Mesenchymal stem cell (in vitro differentiated cells and primary cell): ENCODE data around the gene TEDC2. TPM values are rescaled to one million over a fixed set of nuclear protein-coding genes. Genes with fewer than 3 reads are reported as not detected.
A peak's percentile ranks its signal among the peaks of the same experiment; 100 is the strongest.

Experiments
- DNase-seq: peaks from one replicate; pipeline ENCODE4 v3.0.0-alpha.2; 2013
- H2AFZ ChIP-seq: one replicate; pipeline ENCODE4 v1.6.1; 2013; ENCODE audit warnings: low read depth, mild to moderate bottlenecking, control low read depth, inconsistent platforms, low read length, moderate library complexity
- H2AK5ac ChIP-seq: 2 replicates; pipeline ENCODE4 v1.6.1; 2013; ENCODE audit warnings: low read length, moderate library complexity, mild to moderate bottlenecking, inconsistent platforms; ENCODE audit not compliant: severe bottlenecking
- H2BK120ac ChIP-seq: one replicate; pipeline ENCODE4 v1.6.1; 2013; ENCODE audit warnings: low read depth, mild to moderate bottlenecking, inconsistent platforms, low read length, moderate library complexity
- H2BK12ac ChIP-seq, 2 experiments: one replicate each; pipeline ENCODE4 v1.6.1; 2013; ENCODE audit warnings: inconsistent platforms in 2 of 2, low read length in 2 of 2, mild to moderate bottlenecking in 2 of 2, moderate library complexity in 2 of 2, control low read depth in 1 of 2
- H2BK15ac ChIP-seq: one replicate; pipeline ENCODE4 v1.6.1; 2013; ENCODE audit warnings: mild to moderate bottlenecking, low read depth, inconsistent platforms; ENCODE audit not compliant: poor library complexity, severe bottlenecking
- H2BK5ac ChIP-seq: 2 replicates; pipeline ENCODE4 v1.6.1; 2013; ENCODE audit warnings: low read depth, mild to moderate bottlenecking, low read length, control low read depth, inconsistent platforms; ENCODE audit not compliant: poor library complexity, severe bottlenecking
- H3K14ac ChIP-seq, 2 experiments: one replicate each; pipeline ENCODE4 v1.6.1; 2013; ENCODE audit warnings: inconsistent platforms in 2 of 2, low read length in 2 of 2, control low read depth in 1 of 2, mild to moderate bottlenecking in 1 of 2, moderate library complexity in 1 of 2
- H3K18ac ChIP-seq, 2 experiments: one replicate each; pipeline ENCODE4 v1.6.1; 2013; ENCODE audit warnings: inconsistent platforms in 2 of 2, low read length in 2 of 2, control low read depth in 1 of 2, low read depth in 1 of 2, mild to moderate bottlenecking in 1 of 2
- H3K23ac ChIP-seq, 2 experiments: one replicate each; pipeline ENCODE4 v1.6.1; 2013; ENCODE audit warnings: inconsistent platforms in 2 of 2, low read length in 2 of 2, mild to moderate bottlenecking in 2 of 2, moderate library complexity in 2 of 2, control low read depth in 1 of 2
- H3K27ac ChIP-seq: 2 replicates; pipeline ENCODE4 v1.5.1; 2013; ENCODE audit warnings: mild to moderate bottlenecking, moderate library complexity, low read length, control low read depth, inconsistent platforms; ENCODE audit not compliant: poor library complexity, severe bottlenecking
- H3K27me3 ChIP-seq, 2 experiments: 2 replicates each; pipeline versions ENCODE4 v1.6.1 to v1.7.0; 2013; ENCODE audit warnings: low read length in 2 of 2, mild to moderate bottlenecking in 2 of 2, moderate library complexity in 2 of 2, control low read depth in 1 of 2, inconsistent platforms in 1 of 2; ENCODE audit not compliant: control insufficient read depth in 1 of 2, insufficient read depth in 1 of 2
- H3K36me3 ChIP-seq, 2 experiments: 2 replicates each; pipeline versions ENCODE4 v1.6.1 to v1.7.0; 2013; ENCODE audit warnings: low read length in 2 of 2, control low read depth in 1 of 2, inconsistent platforms in 1 of 2, low read depth in 1 of 2, mild to moderate bottlenecking in 1 of 2; ENCODE audit not compliant: insufficient read depth in 2 of 2, control insufficient read depth in 1 of 2
- H3K4ac ChIP-seq, 2 experiments: one replicate each; pipeline ENCODE4 v1.6.1; 2013; ENCODE audit warnings: inconsistent platforms in 2 of 2, low read length in 2 of 2, mild to moderate bottlenecking in 2 of 2, moderate library complexity in 2 of 2, control low read depth in 1 of 2, low read depth in 1 of 2
- H3K4me1 ChIP-seq: 2 replicates; pipeline ENCODE4 v1.6.1; 2013; ENCODE audit warnings: low read depth, low read length, control low read depth; ENCODE audit not compliant: control insufficient read depth, insufficient read depth
- H3K4me2 ChIP-seq: 2 replicates; pipeline ENCODE4 v1.6.1; 2013; ENCODE audit warnings: low read length, mild to moderate bottlenecking, inconsistent platforms; ENCODE audit not compliant: poor library complexity, severe bottlenecking
- H3K4me3 ChIP-seq, 2 experiments: 2 replicates each; pipeline versions ENCODE4 v1.5.1 to v1.7.0; 2013; ENCODE audit warnings: low read length in 2 of 2, mild to moderate bottlenecking in 2 of 2, control low read depth in 1 of 2, low read depth in 1 of 2; ENCODE audit not compliant: insufficient read depth in 1 of 2
- H3K79me1 ChIP-seq: replicated peaks from 2 replicates; pipeline ENCODE4 v1.6.1; 2013; ENCODE audit warnings: mild to moderate bottlenecking, control low read depth, low read length, inconsistent platforms; ENCODE audit not compliant: poor library complexity, severe bottlenecking
- H3K9ac ChIP-seq: 2 replicates; pipeline ENCODE4 v1.7.0; 2013; ENCODE audit warnings: mild to moderate bottlenecking, low read length, moderate library complexity
- H3K9me3 ChIP-seq: 2 replicates; pipeline ENCODE4 v1.7.0; 2013; ENCODE audit warnings: mild to moderate bottlenecking, low read length; ENCODE audit not compliant: control insufficient read depth
- H4K8ac ChIP-seq: one replicate; pipeline ENCODE4 v1.6.1; 2013; ENCODE audit warnings: inconsistent platforms, mild to moderate bottlenecking, low read length, moderate library complexity
- H4K91ac ChIP-seq: one replicate; pipeline ENCODE4 v1.6.1; 2013; ENCODE audit warnings: mild to moderate bottlenecking, low read length, inconsistent platforms
- WGBS: methylation state at CpG from one replicate; pipeline ENCODE4 v1.1.7; 2013; ENCODE audit warnings: mixed read lengths; 5-methylcytosine and 5-hydroxymethylcytosine counted together
- small RNA-seq: library from polyadenylated mRNA; stranded (forward); fragments of <200 nt; extraction: miRNeasy Mini kit (QIAGEN cat#:217004); gene quantifications from one replicate; pipeline ENCODE3, GENCODE V24; 2013; ENCODE audit warnings: low read depth

Gene TEDC2

GRCh38 chr16:2513405-2514332, 53.8 kb downstream of the TEDC2 start, which contains the start of gene ATP6V0C:
TSS of gene ATP6V0C (plus strand) at chr16:2513952. CDS start at chr16:2514104, 152 bp downstream.
- Histone ChIP-seq H2AK5ac (peak within 1 kb of the TSS; percentile 84), H3K79me1 (peaks cover 5% of the 10 kb centered on the region), H3K4ac (peak within 1 kb of the TSS; percentile 91 to 95), H3K9ac (peak within 1 kb of the TSS; percentile 96), H2BK15ac (peak within 1 kb of the TSS; percentile 94), H3K4me1 (peaks cover 65% of the 10 kb centered on the region), H2BK5ac (peak within 1 kb of the TSS; percentile 61), H2AFZ (peak within 1 kb of the TSS; percentile 66), H2BK12ac (peak within 1 kb of the TSS; percentile 46 to 47), H4K91ac (peak within 1 kb of the TSS; percentile 94), H3K36me3 (peaks cover 4 to 28% of the 10 kb centered on the region in 2 experiments), H4K8ac (peak within 1 kb of the TSS; percentile 94), H3K27ac (peak within 1 kb of the TSS; percentile 41), H3K14ac (peak within 1 kb of the TSS in 1 of 2 experiments; percentile 78), H3K4me3 (peak within 1 kb of the TSS; percentile 95 to 96), H3K23ac (peak within 1 kb of the TSS in 1 of 2 experiments; percentile 66), H3K9me3 (no peaks in the 10 kb centered on the region), H3K27me3 (no peaks in the 10 kb centered on the region), H3K4me2 (peak within 1 kb of the TSS; percentile 68), H2BK120ac (peak within 1 kb of the TSS; percentile 99), H3K18ac (peak within 1 kb of the TSS; percentile 97 to 98)
- DNase-seq = peak; percentile 87
- under 1% methylated on average over 78 of the region's 122 CpGs for WGBS

Small RNAs within 50 kb of the gene (small RNA-seq; reads per million reads assigned to genes)
- not detected for gene MIR6768
